ENCODE data around the gene EXOSC9. TPM values are rescaled to one million over a fixed set of nuclear protein-coding genes. Genes with fewer than 3 reads are reported as not detected.

EXOSC9 gene
- total and polyA plus RNA-seq, 10 of the 15 experiments (the other 5 are each of a cell fraction or from before 2014, with no cell fraction given) = 49.0 to 131 (median 85.4) TPM

GRCh38 chr4:121818215-121818614 is 17.1 kb downstream of the EXOSC9 start:
- Histone ChIP-seq H3K27me3 (replicated peaks in 1 of 2; ENCODE audit: control insufficient read depth in 2 of 2, insufficient read depth in 2 of 2, low read length in 1 of 2) (no peaks in the 10 kb centered on the region), H3K4me1 (ENCODE audit: control insufficient read depth, insufficient read depth, low read length) (no peaks in the 10 kb centered on the region), H2AFZ (ENCODE audit: control insufficient read depth, low read depth, low read length) (no peak overlapping the region), H3K9ac (ENCODE audit: control insufficient read depth, insufficient read depth, low read length) (no peak overlapping the region; the same call in 1 of the 2 replicates), H3K36me3 (ENCODE audit: control insufficient read depth in 2 of 2, insufficient read depth in 2 of 2, low read length in 1 of 2) (peaks cover 1 to 21% of the 10 kb centered on the region in 2 experiments), H3K79me2 (ENCODE audit: control insufficient read depth, insufficient read depth, low read length) (peaks cover 45% of the 10 kb centered on the region), H3K9me3 (replicated peaks; ENCODE audit: control insufficient read depth, insufficient read depth, low read length) (no peaks in the 10 kb centered on the region), H4K20me1 (ENCODE audit: control insufficient read depth, insufficient read depth) (no peaks in the 10 kb centered on the region), H3K4me2 (ENCODE audit: control insufficient read depth, insufficient read depth) (peak overlapping the region; percentile 22; the same call in 1 of the 2 replicates), H3K27ac (ENCODE audit: control insufficient read depth, insufficient read depth) (no peak overlapping the region), H3K4me3 (0 out of 2 replicates have a peak overlapping the region, but pooled peaks have one; percentile 5)
- ChIA-PET SMC1A (ENCODE audit: uncharacterized antibody, unreplicated experiment) (interaction anchor here (1.0 to 1.7 kb wide), 2 partner anchors 21 to 41 kb away, joined by 3 to 5 read pairs; no protein-coding TSS in a partner anchor), POLR2A (interaction anchor here (1.0 to 1.3 kb wide), 4 partner anchors 9 to 17 kb away, joined by 3 to 5 read pairs (median 3); partner anchors contain the start of gene EXOSC9), RAD21 (ENCODE audit: unreplicated experiment) (no interaction called here), CTCF (interaction anchor here (0.6 to 1.4 kb wide), 2 partner anchors 16 to 36 kb away, joined by 3 to 6 read pairs; partner anchors contain the start of gene EXOSC9)
- WGBS (ENCODE audit: insufficient coverage, insufficient replicate concordance, low lambda C conversion rate, missing lambda C conversion rate) = 58% methylated on average over 1 of the region's 1 CpG
- TF ChIP-seq POLR2AphosphoS2 (IDR thresholded peaks at IDR 0.05; ENCODE audit: low read depth, low read length) (0 out of 2 replicates have a peak, but pooled peaks have one; percentile 17), JUNB (IDR thresholded peaks at IDR 0.05) (no peak)
- ATAC-seq = no peak
- BruUV-seq (replicated peaks) = no TSS peak
- no peak for DNase-seq (ENCODE audit: low read depth, low spot score)
- in situ Hi-C loops (cut with MboI) = no loop called here
- no peak for FAIRE-seq
- intact Hi-C loops (cut with micrococcal nuclease; ENCODE audit: unreplicated experiment) = no loop called here

- Histone ChIP-seq H3K4me3 (0 out of 2 replicates have a peak overlapping the region, but pooled peaks have one; percentile 31), H3K4me2 (ENCODE audit: control insufficient read depth, insufficient read depth) (peak overlapping the region; percentile 54), H2AFZ (ENCODE audit: control insufficient read depth, low read depth, low read length) (no peak overlapping the region), H4K20me1 (ENCODE audit: control insufficient read depth, insufficient read depth) (no peaks in the 10 kb centered on the region), H3K36me3 (ENCODE audit: control insufficient read depth in 2 of 2, insufficient read depth in 2 of 2, low read length in 1 of 2) (peaks cover 1 to 21% of the 10 kb centered on the region in 2 experiments), H3K27me3 (replicated peaks in 1 of 2; ENCODE audit: control insufficient read depth in 2 of 2, insufficient read depth in 2 of 2, low read length in 1 of 2) (no peaks in the 10 kb centered on the region), H3K79me2 (ENCODE audit: control insufficient read depth, insufficient read depth, low read length) (peaks cover 51% of the 10 kb centered on the region), H3K9ac (ENCODE audit: control insufficient read depth, insufficient read depth, low read length) (no peak overlapping the region), H3K27ac (ENCODE audit: control insufficient read depth, insufficient read depth) (no peak overlapping the region), H3K9me3 (replicated peaks; ENCODE audit: control insufficient read depth, insufficient read depth, low read length) (no peaks in the 10 kb centered on the region), H3K4me1 (ENCODE audit: control insufficient read depth, insufficient read depth, low read length) (no peaks in the 10 kb centered on the region)
- intact Hi-C loops (cut with micrococcal nuclease; ENCODE audit: unreplicated experiment) = no loop called here
- ChIA-PET RAD21 (ENCODE audit: unreplicated experiment) (interaction anchor here (0.7 kb wide), 1 partner anchor 20 kb away, joined by 3 read pairs; no protein-coding TSS in a partner anchor), POLR2A (interaction anchor here (0.7 to 1.6 kb wide), 4 partner anchors 8 to 20 kb away, joined by 3 to 5 read pairs (median 3); partner anchors contain the start of gene EXOSC9), SMC1A (ENCODE audit: uncharacterized antibody, unreplicated experiment) (interaction anchor here (0.6 to 2.3 kb wide), 4 partner anchors 10 to 51 kb away, joined by 3 to 5 read pairs (median 4); partner anchors contain the start of gene BBS7), CTCF (interaction anchor here (0.7 kb wide), 1 partner anchor 171 kb away, joined by 5 read pairs; no protein-coding TSS in a partner anchor)
- WGBS (ENCODE audit: insufficient coverage, insufficient replicate concordance, low lambda C conversion rate, missing lambda C conversion rate) = 100% methylated on average over 1 of the region's 1 CpG
- DNase-seq (ENCODE audit: low read depth, low spot score) (no peak), FAIRE-seq (no peak), ATAC-seq (no peak)
- in situ Hi-C loops (cut with MboI) = no loop called here
- BruUV-seq (replicated peaks) = no TSS peak
- TF ChIP-seq SUPT20H (IDR thresholded peaks at IDR 0.05; ENCODE audit: borderline replicate concordance, control insufficient read depth, low read depth, low read length) = no peak
- TF ChIP-seq MXI1 (IDR thresholded peaks at IDR 0.05; ENCODE audit: low read depth, low read length) = no peak
- TF ChIP-seq EP300 (IDR thresholded peaks at IDR 0.05; ENCODE audit: borderline replicate concordance in 1 of 2, control insufficient read depth in 1 of 2, low read depth in 2 of 2, low read length in 2 of 2) = no peak
- no peak for TF ChIP-seq USF2 (IDR thresholded peaks at IDR 0.05; ENCODE audit: borderline replicate concordance, low read depth, low read length)
- TF ChIP-seq STAT1 (conservative IDR thresholded peaks at IDR 0.05) = no peak
These were observed 18.3 kb downstream of the EXOSC9 start for GRCh38 chr4:121819216-121819965.

Data from GM12878 (cell line).